ENCODE results near the gene B9D1. TPM values are rescaled to one million over a fixed set of nuclear protein-coding genes. Genes with fewer than 3 reads are reported as not detected.

B9D1 gene
- total RNA-seq, 1 experiment from 2014 or later: 20.0 TPM

DNA sequence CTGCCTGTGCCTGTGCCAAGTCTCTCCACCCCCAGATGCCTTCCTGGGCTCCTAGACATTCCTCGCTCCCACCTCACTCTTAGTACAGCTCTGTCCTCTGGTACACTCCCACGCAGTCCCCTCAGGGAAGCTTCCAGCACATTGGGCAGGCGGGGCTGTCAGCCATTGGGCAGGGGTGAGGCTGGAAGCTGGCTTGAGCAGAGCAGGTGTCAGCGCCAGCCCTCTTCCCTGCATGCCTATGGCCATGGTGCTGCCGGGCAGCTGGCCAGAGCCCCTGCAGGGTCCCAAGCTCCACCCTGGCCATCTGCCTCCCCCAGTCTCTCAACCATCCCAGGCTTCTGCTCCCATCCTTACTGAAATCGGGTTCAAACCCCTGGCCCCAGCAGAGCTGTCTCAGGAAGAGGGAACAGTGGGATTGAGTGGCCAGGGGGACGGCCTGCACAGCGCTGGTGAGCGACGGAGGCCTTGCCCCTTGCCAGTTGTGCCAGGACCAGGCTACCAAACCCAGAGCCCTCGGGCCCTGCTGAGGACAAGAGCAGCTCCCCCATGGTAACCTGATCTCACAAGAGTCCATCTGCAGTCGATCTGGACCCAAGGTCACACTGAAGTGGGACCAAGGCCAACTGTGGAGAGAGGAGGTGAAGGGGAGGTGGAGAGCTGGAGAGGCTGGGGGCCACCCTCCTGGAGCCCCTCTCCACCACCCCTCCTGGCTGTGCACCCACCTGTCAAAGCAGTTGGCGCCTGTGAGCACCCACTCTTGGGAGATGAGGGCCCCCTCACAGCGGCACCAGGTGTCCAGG, 2.4 kb upstream of the B9D1 start:
- ChIA-PET RAD21 (ENCODE audit: low non-redundant PET in 1 of 2, low total read pairs in 2 of 2, uncharacterized antibody in 2 of 2, unreplicated experiment in 2 of 2) (no interaction called here), POLR2A (interaction anchor here (0.8 to 1.0 kb wide), 2 partner anchors 13 to 113 kb away, joined by 3 to 5 read pairs; partner anchors contain the start of gene MAPK7), CTCF (interaction anchor here (0.6 to 5.1 kb wide), 7 partner anchors 13 to 401 kb away, joined by 3 to 69 read pairs (median 4); partner anchors contain the start of gene MAPK7)
- H3K9me2 ChIP-seq (ENCODE audit: insufficient read depth): no peaks in the 10 kb centered on the region
- no peaks in the 10 kb centered on the region for H3K9me3 ChIP-seq (ENCODE audit: control insufficient read depth in 1 of 2, insufficient read depth in 1 of 2, low read depth in 1 of 2, low read length in 2 of 2)
- no peak overlapping the region for H2AFZ ChIP-seq (ENCODE audit: low read depth, low read length, poor library complexity, severe bottlenecking)
- ATAC-seq (no peak), DNase-seq (ENCODE audit: low read depth, low spot score) (no peak)
- no peak overlapping the region for H3K27ac ChIP-seq (ENCODE audit: low read depth, low read length)
- H3K79me2 ChIP-seq (ENCODE audit: insufficient read depth, low read length): 0 out of 2 replicates have a peak, but pooled peaks cover 12% of the 10 kb centered on the region
- TF ChIP-seq CBX3 (IDR thresholded peaks at IDR 0.05; ENCODE audit: low read depth): no peak
- TF ChIP-seq ZNF274 (IDR thresholded peaks at IDR 0.05; ENCODE audit: low read depth, low read length): no peak
- TF ChIP-seq JUND (IDR thresholded peaks at IDR 0.05): no peak
- TF ChIP-seq, protein P1, sequence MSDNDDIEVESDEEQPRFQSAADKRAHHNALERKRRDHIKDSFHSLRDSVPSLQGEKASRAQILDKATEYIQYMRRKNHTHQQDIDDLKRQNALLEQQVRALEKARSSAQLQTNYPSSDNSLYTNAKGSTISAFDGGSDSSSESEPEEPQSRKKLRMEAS (IDR thresholded peaks at IDR 0.05): no peak
- TF ChIP-seq FOSL1 (IDR thresholded peaks at IDR 0.05; ENCODE audit: low read depth): no peak
- no peak for TF ChIP-seq EZH2phosphoT487 (IDR thresholded peaks at IDR 0.05; ENCODE audit: borderline replicate concordance)
- no peak for TF ChIP-seq POLR2A (IDR thresholded peaks at IDR 0.05; ENCODE audit: borderline replicate concordance, extremely low read depth, insufficient read depth, insufficient read length)
- no peak for TF ChIP-seq EGR1 (IDR thresholded peaks at IDR 0.05; ENCODE audit: low read depth)
- TF ChIP-seq, protein P2, sequence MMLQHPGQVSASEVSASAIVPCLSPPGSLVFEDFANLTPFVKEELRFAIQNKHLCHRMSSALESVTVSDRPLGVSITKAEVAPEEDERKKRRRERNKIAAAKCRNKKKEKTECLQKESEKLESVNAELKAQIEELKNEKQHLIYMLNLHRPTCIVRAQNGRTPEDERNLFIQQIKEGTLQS (IDR thresholded peaks at IDR 0.05): no peak
- TF ChIP-seq, protein P3, sequence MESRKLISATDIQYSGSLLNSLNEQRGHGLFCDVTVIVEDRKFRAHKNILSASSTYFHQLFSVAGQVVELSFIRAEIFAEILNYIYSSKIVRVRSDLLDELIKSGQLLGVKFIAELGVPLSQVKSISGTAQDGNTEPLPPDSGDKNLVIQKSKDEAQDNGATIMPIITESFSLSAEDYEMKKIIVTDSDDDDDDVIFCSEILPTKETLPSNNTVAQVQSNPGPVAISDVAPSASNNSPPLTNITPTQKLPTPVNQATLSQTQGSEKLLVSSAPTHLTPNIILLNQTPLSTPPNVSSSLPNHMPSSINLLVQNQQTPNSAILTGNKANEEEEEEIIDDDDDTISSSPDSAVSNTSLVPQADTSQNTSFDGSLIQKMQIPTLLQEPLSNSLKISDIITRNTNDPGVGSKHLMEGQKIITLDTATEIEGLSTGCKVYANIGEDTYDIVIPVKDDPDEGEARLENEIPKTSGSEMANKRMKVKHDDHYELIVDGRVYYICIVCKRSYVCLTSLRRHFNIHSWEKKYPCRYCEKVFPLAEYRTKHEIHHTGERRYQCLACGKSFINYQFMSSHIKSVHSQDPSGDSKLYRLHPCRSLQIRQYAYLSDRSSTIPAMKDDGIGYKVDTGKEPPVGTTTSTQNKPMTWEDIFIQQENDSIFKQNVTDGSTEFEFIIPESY (IDR thresholded peaks at IDR 0.05; ENCODE audit: extremely low read depth, insufficient replicate concordance, low read length): no peak
- no peak for TF ChIP-seq SP1 (IDR thresholded peaks at IDR 0.05; ENCODE audit: low read depth)
- TF ChIP-seq, protein P4, sequence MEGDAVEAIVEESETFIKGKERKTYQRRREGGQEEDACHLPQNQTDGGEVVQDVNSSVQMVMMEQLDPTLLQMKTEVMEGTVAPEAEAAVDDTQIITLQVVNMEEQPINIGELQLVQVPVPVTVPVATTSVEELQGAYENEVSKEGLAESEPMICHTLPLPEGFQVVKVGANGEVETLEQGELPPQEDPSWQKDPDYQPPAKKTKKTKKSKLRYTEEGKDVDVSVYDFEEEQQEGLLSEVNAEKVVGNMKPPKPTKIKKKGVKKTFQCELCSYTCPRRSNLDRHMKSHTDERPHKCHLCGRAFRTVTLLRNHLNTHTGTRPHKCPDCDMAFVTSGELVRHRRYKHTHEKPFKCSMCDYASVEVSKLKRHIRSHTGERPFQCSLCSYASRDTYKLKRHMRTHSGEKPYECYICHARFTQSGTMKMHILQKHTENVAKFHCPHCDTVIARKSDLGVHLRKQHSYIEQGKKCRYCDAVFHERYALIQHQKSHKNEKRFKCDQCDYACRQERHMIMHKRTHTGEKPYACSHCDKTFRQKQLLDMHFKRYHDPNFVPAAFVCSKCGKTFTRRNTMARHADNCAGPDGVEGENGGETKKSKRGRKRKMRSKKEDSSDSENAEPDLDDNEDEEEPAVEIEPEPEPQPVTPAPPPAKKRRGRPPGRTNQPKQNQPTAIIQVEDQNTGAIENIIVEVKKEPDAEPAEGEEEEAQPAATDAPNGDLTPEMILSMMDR (IDR thresholded peaks at IDR 0.05 in 2 of 3, conservative IDR thresholded peaks at IDR 0.05 in 1 of 3; ENCODE audit: borderline replicate concordance in 1 of 3, insufficient read depth in 1 of 3, low read depth in 2 of 3, low read length in 2 of 3): no peak
- no TSS peak for BruUV-seq (replicated peaks)
- 0 out of 4 replicates have a peak, but pooled peaks cover 0 to 5% of the 10 kb centered on the region in 2 experiments for H3K36me3 ChIP-seq (ENCODE audit: control insufficient read depth in 1 of 2, insufficient read depth in 2 of 2, low read length in 2 of 2)
- H3K4me1 ChIP-seq (ENCODE audit: control insufficient read depth in 1 of 2, insufficient read depth in 2 of 2, low read length in 2 of 2): peaks cover 12 to 46% of the 10 kb centered on the region in 2 experiments
- no peaks in the 10 kb centered on the region for H4K20me1 ChIP-seq (ENCODE audit: insufficient read depth)
- H3K4me2 ChIP-seq (ENCODE audit: low read length): no peak overlapping the region
- H3K27me3 ChIP-seq (ENCODE audit: insufficient read depth, low read length): no peaks in the 10 kb centered on the region
- intact Hi-C loops (cut with micrococcal nuclease): loop anchor here (5.0 kb wide), 2 partner anchors 142 to 387 kb away; no protein-coding TSS in a partner anchor
- H3K9ac ChIP-seq (ENCODE audit: low read length): no peak overlapping the region
- no peak overlapping the region for H3K4me3 ChIP-seq (replicated peaks in 1 of 2; ENCODE audit: low read depth in 1 of 2, low read length in 2 of 2)

Measured in HCT116 (cell line).